Ishikawa (cell line): Measurements from ENCODE around the gene ZNF292.

Experiments
- CEBPB ChIP-seq: IDR thresholded peaks from 2 replicates; pipeline ENCODE4 v1.6.1; 2012
- CREB1 ChIP-seq: IDR thresholded peaks from 2 replicates; pipeline ENCODE4 v1.6.1; 2012; ENCODE audit warnings: low read depth
- EGR1 ChIP-seq: IDR thresholded peaks from 2 replicates; pipeline ENCODE4 v1.6.1; 2012
- EP300 ChIP-seq: IDR thresholded peaks from 2 replicates; pipeline ENCODE4 v1.6.1; 2012; ENCODE audit warnings: borderline replicate concordance
- MAX ChIP-seq: IDR thresholded peaks from 2 replicates; pipeline ENCODE4 v1.6.1; 2012
- RAD21 ChIP-seq: IDR thresholded peaks from 2 replicates; pipeline ENCODE4 v1.6.1; 2012; ENCODE audit warnings: low read depth
- TCF12 ChIP-seq: IDR thresholded peaks from 2 replicates; pipeline ENCODE4 v1.6.1; 2012; ENCODE audit warnings: low read depth
- TEAD4 ChIP-seq: IDR thresholded peaks from 2 replicates; pipeline ENCODE4 v1.6.1; 2012
- YY1 ChIP-seq: IDR thresholded peaks from 2 replicates; pipeline ENCODE4 v1.6.1; 2012; ENCODE audit warnings: low read depth
- ZBTB7A ChIP-seq: IDR thresholded peaks from 2 replicates; pipeline ENCODE4 v1.6.1; 2012; ENCODE audit warnings: low read depth
- TF ChIP-seq, protein P1 (sequence below): IDR thresholded peaks from 2 replicates; pipeline ENCODE4 v1.6.1; 2012
- TF ChIP-seq, protein P2 (sequence below): IDR thresholded peaks from 2 replicates; pipeline ENCODE4 v1.6.1; 2012; ENCODE audit warnings: low read depth, mild to moderate bottlenecking

GRCh38 chr6:87259791-87260190, 104.4 kb downstream of the ZNF292 start:
- TF ChIP-seq TEAD4 (no peak), MAX (no peak), EP300 (no peak), EGR1 (no peak), CREB1 (no peak), RAD21 (no peak), CEBPB (no peak), YY1 (no peak), TCF12 (no peak), ZBTB7A (no peak)
- TF ChIP-seq, protein P1, sequence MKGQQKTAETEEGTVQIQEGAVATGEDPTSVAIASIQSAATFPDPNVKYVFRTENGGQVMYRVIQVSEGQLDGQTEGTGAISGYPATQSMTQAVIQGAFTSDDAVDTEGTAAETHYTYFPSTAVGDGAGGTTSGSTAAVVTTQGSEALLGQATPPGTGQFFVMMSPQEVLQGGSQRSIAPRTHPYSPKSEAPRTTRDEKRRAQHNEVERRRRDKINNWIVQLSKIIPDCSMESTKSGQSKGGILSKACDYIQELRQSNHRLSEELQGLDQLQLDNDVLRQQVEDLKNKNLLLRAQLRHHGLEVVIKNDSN: no peak
- TF ChIP-seq, protein P2, sequence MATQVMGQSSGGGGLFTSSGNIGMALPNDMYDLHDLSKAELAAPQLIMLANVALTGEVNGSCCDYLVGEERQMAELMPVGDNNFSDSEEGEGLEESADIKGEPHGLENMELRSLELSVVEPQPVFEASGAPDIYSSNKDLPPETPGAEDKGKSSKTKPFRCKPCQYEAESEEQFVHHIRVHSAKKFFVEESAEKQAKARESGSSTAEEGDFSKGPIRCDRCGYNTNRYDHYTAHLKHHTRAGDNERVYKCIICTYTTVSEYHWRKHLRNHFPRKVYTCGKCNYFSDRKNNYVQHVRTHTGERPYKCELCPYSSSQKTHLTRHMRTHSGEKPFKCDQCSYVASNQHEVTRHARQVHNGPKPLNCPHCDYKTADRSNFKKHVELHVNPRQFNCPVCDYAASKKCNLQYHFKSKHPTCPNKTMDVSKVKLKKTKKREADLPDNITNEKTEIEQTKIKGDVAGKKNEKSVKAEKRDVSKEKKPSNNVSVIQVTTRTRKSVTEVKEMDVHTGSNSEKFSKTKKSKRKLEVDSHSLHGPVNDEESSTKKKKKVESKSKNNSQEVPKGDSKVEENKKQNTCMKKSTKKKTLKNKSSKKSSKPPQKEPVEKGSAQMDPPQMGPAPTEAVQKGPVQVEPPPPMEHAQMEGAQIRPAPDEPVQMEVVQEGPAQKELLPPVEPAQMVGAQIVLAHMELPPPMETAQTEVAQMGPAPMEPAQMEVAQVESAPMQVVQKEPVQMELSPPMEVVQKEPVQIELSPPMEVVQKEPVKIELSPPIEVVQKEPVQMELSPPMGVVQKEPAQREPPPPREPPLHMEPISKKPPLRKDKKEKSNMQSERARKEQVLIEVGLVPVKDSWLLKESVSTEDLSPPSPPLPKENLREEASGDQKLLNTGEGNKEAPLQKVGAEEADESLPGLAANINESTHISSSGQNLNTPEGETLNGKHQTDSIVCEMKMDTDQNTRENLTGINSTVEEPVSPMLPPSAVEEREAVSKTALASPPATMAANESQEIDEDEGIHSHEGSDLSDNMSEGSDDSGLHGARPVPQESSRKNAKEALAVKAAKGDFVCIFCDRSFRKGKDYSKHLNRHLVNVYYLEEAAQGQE: no peak
